GM19239 (cell line): ENCODE measurements around the gene DCAF6.
A peak's percentile ranks its signal among the peaks of the same experiment; 100 is the strongest.
"Not testable (repeated sequence)": the region's sequence is repeated elsewhere in the genome, so short reads cannot be mapped to it uniquely, and the experiment has no call there.

ENCODE experiments used
- DNase-seq: peaks from one replicate; pipeline ENCODE4 v3.0.0; 2011; ENCODE audit warnings: low spot score; ENCODE audit not compliant: insufficient read length
- FAIRE-seq: peaks from 2 replicates; lab custom pipeline; 2011; peaks lifted over from hg19 to GRCh38; lab: Jason Lieb, UNC

The DCAF6 gene

GRCh38 chr1:167936068-167936929, at the start of gene DCAF6:
Gene DCAF6, plus strand, starts transcription at chr1:167936683. Its CDS starts 229 bp downstream, at chr1:167936912.
- DNase-seq: peak; percentile 75
- FAIRE-seq: peak; percentile 99

GRCh38 chr1:167887187-167887586, 49.3 kb upstream of the DCAF6 start:
- not testable (repeated sequence) for DNase-seq, FAIRE-seq

DNA sequence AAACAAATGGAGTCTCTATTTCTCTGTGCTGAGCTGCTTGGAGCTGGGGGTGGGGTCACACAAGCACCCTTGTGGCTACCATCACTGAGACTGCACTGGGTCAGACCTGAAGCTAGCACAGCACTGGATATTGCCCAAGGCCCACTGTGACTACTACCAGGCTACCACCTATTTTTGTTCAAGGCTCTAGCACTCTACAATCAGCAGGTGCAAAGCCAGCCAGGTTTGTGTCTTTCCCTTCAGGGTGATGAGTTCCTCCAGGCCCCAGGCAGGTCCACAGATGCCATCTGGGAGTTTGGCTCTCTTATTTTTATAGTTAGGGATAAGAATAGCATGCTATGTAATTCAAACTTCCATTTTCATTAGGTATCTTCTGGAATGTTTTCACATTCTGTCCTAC, 46.1 kb upstream of the DCAF6 start:
- DNase-seq (no peak), FAIRE-seq (no peak)

GRCh38 chr1:167893798-167894197, 42.7 kb upstream of the DCAF6 start:
- FAIRE-seq (no peak), DNase-seq (no peak)

DNA sequence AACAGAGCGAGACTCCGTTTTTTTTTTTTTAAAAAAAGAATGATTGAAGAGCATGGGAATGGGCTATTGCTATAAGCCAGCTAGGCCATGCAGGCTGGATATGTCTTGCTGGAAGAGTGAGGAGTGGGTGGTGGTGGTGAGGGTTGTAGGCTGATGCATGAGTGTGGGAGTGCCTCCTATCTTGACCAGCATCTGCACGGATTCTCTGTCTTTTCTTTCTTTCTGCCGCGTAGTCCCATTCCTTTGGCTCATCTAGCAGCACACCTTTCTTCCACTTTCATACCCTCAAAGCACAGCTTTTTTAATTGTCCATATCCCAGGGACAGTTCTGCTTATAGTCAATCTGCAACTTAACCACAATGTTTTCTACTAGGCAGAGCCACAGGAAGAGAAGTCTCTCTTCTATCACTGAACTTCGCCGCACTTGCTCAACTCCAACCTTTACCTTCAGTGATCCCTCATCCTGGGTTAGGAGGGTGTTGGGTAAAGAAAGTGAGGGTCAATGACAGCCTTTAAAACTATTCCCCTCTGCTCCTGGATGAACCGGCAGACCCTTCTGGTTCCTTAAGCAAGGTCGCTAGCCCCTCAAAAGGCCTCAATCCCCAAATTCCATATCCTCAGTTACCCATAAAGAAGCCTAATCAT, 37.8 kb upstream of the DCAF6 start:
- DNase-seq (no peak), FAIRE-seq (peak; percentile 35)

DNA sequence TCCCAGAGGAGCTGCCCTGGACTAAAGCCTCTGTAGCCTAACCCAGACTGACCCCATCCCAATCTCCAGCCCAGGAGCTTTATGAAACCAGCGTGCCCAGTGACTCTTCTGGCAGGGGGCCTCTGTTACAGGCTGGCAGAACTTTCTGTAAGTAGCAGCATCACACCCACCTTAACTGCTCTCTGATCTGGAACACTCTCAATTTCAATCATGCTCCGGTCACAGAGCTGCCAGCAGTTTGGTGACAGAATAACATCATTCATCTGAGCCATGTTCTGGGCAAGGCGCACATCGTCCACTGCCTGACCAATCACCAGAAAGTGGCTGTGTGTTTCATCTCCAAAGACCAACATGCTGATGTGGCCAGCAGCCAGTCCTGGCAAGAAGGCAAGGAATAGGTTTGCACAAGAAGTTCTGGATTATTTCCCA, 37.2 kb upstream of the DCAF6 start:
- DNase-seq: peak; percentile 32
- FAIRE-seq: peak; percentile 79

- DNase-seq (no peak), FAIRE-seq (no peak)
These were observed 35.6 kb upstream of the DCAF6 start for GRCh38 chr1:167900907-167901306.

- DNase-seq: no peak
- FAIRE-seq: no peak
These were observed 31.8 kb upstream of the DCAF6 start for GRCh38 chr1:167904652-167905130.

- DNase-seq: no peak
- FAIRE-seq: no peak
These were observed 31.3 kb upstream of the DCAF6 start for GRCh38 chr1:167905182-167905581.

- FAIRE-seq (no peak), DNase-seq (no peak)
These were observed 30.8 kb upstream of the DCAF6 start for GRCh38 chr1:167905671-167906070.

DNA sequence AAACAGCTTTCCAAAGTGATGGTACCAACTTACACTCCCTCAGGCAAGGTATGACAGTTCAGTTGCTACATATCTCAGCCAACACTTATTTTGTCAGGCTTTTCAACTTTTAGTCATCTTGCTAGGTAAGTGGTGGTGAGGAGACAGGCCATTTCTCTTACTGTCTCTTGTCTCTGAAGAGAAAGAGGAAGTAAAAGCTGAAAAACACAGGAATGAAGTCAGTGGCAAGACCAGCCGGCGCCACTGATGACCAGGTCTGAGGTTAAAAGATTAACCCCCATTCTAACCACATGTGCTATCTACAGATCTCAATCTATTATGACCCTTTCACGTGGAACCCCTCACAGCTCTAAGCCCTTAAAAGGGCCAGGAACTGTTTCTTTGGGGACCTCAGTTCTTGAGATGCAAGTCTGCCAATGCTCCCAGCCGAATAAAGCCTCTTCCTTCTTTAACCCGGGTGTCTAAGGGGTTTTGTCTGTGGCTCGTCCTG, 26.7 kb upstream of the DCAF6 start:
- DNase-seq (no peak), FAIRE-seq (peak; percentile 79)

- no peak for DNase-seq
- no peak for FAIRE-seq
These were observed 26.0 kb upstream of the DCAF6 start for GRCh38 chr1:167910530-167910929.

DNA sequence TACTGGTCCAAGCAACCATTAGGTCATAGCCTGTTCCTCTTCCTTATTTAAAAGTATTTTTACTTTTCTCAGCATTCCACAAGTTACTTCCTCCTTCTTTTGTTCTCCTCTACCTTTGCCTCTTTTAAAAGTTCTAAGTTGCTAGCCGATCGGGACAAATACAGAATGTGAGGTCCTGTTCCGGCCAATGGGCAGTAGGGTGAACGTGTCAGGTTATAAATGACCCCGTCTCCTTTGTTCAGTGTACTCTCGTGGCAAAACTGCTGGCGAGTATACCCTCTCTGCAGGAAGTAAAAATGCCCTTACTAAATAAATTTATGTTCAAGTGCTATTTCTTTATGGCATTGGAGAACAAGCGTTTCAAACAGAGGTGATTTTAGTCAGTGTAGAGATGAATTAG, 25.1 kb upstream of the DCAF6 start:
- FAIRE-seq (no peak), DNase-seq (no peak)

DNA sequence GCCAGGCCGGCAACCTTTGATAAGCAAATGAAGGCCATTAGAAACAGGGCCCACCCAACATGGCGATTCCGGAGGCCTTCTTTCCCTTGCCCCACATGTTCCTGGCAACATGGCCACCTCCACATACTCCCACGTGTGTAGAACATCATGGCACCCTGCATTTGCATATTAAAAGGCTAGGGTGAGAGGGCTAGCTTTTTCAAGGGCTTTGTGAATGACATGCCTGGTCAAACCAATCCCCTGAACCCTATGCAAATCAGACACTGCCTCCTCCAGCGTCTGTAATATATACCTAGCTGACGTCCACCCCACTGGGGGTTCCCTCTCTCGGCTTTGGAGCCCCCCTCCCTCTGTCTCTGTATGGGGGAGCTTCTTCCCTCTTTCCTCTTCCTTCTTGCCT, 24.2 kb upstream of the DCAF6 start:
- FAIRE-seq (no peak), DNase-seq (no peak)

DNA sequence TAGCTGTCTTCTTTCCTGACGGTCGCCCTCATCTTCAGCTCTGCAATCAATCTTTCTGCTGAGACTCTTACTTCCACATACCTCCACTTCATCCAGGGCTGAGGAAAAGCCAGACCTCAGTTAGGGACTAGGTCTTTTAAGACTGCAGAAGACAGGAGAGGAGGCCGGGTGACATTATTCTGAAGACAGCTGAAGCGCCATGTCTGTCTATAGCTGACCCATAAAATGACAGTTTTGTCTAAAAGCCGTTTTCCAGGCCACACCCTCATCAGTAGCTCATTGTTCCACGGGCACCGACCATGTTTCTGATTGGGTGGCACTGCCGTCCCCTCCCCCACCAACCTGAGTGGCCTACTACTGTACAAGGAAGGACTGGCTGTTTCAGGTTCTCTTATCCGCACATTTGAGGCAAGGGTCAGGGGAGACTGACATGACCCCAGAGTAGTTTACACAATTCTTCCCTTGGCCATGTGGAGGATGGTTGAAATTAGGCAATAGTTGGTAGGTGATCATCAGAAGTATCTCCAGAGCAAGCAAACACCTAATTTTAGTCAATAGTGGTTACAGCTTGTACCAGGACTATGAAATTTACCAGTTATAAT, 22.5 kb upstream of the DCAF6 start, which contains the start of gene ADCY10:
ADCY10 (minus strand) TSS at position 240 of the 602 bp plus-strand sequence. CDS start 8,994 bp downstream, outside the sequence.
- DNase-seq (no peak), FAIRE-seq (no peak)

DNA sequence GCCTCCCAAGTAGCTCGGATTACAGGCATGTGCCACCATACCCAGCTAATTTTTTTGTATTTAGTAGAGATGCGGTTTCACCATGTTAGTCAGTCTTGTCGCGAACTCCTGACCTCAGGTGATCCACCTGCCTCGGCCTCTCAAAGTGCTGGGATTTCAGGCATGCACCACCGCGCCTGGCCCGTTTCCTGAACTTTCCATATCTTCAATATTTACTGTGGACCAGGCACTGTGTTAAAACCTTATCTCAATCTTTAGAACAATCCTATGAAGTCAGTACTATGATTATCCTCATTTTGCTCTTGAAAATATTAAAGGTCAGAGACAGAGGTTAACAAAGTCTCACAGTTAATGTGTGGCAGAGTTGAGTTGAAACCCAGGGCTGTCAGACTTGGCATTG, 20.9 kb upstream of the DCAF6 start:
- DNase-seq: no peak
- no peak for FAIRE-seq

GRCh38 chr1:167916766-167917511, 19.5 kb upstream of the DCAF6 start:
- FAIRE-seq: no peak

DNA sequence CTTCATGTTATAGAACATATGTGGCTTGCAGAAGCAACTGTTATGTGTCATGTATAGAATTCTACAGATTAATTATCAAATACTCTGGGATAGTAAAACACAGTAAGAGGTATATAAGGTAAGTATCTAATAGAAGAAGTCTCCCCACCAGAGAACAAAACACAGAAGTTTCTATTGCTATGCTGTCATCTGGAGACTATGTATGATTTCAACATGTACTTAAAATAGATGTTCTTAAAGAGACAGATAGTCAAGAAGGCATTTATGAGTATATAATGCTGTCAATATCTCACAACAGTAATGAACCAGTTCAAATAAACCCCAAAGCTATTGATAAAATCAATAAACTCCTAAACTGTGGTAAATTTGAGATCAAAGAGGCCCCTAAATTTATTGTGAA, 14.5 kb upstream of the DCAF6 start:
- DNase-seq (no peak), FAIRE-seq (no peak)

More at GRCh38 chr1:167916766-167917511, 19.5 kb upstream of the DCAF6 start:
- DNase-seq: no peak

- FAIRE-seq (peak; percentile 54), DNase-seq (no peak)
These were observed 13.8 kb upstream of the DCAF6 start for GRCh38 chr1:167922611-167923074.
